NCI-H2107 treated with DMSO at 0.1 percent for 48 hours (cell line): ENCODE results near the gene TET1.
"Not testable (repeated sequence)": the region's sequence is repeated elsewhere in the genome, so short reads cannot be mapped to it uniquely, and the experiment has no call there.

ENCODE experiments used
- DNase-seq: peaks from one replicate; lab custom pipeline; 2025; ENCODE audit not compliant: unreplicated experiment; lab: John Stamatoyannopoulos, UW

Gene TET1

GRCh38 chr10:68606918-68607317 is 46.8 kb downstream of the TET1 start:
- DNase-seq, result no peak

GRCh38 chr10:68610023-68610422 is 49.9 kb downstream of the TET1 start:
- not testable (repeated sequence) for DNase-seq

DNA sequence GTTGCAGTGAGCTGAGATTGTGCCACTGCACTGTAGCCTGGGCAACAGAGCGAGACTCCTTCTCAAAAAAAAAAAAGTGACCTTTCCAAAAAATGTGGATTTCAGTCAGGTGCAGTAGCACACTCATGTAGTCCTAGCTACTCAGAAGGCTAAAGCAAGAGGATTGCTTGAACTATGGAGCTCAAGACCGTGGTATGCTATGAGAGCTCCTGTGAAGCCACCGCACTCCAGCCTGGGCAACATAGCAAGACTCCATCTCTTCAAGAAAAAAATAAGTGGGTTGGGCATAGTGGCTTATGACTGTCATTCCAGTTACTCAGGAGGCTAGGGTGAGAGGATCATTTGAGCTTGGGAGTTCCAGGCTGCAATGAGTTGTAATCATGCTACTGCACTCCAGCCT is 51.1 kb downstream of the TET1 start:
- DNase-seq, result no peak

GRCh38 chr10:68613974-68614373 is 53.8 kb downstream of the TET1 start:
- not testable (repeated sequence) for DNase-seq

DNA sequence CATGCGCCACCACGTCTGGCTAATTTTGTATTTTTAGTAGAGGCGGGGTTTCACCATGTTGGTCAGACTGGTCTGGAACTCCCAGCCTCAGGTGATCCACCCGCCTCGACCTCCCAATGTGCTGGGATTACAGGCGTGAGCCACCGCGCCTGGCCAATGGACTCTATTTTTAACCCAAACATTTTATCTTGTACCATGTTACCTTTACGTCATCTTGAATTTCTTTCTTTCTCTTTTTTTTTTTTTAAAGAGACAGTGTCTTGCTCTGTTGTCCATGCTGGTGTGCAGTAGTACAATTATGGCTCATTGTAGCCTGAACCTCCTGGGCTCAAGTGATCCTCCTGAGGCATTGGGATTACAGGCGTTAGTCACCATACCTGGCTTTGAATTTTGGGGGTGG is 57.6 kb downstream of the TET1 start:
- DNase-seq, result not testable (repeated sequence)

DNA sequence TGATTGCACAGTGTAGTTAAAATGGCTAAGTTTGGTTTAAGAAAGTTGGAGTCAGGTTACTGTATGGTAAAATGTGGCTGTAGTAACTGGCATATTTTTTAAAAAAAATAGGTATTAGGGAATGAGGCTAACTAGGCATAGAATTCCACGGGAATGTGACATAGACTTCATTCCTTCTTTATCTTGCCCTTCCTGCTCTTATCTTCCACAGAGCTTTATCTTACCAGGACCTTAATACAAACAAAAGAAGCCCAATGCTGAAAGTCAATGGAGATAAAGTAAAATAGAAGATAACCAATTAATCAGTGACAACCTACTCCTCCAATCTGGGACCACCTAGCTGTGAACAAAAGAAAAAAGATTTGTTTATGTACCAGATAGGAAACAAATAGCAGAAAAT is 58.1 kb downstream of the TET1 start:
- DNase-seq, result no peak

- no peak for DNase-seq
Measured at GRCh38 chr10:68619595-68619994, 59.5 kb downstream of the TET1 start.

GRCh38 chr10:68625316-68625921 is 65.3 kb downstream of the TET1 start:
- DNase-seq, result no peak

GRCh38 chr10:68628576-68629127 is 68.5 kb downstream of the TET1 start:
- DNase-seq, result peak; percentile 17

GRCh38 chr10:68632271-68632560 is 72.1 kb downstream of the TET1 start:
- DNase-seq, result not testable (repeated sequence)

GRCh38 chr10:68633281-68633680 is 73.1 kb downstream of the TET1 start:
- DNase-seq, result no peak

GRCh38 chr10:68633816-68634466 is 73.8 kb downstream of the TET1 start:
- no peak for DNase-seq

DNA sequence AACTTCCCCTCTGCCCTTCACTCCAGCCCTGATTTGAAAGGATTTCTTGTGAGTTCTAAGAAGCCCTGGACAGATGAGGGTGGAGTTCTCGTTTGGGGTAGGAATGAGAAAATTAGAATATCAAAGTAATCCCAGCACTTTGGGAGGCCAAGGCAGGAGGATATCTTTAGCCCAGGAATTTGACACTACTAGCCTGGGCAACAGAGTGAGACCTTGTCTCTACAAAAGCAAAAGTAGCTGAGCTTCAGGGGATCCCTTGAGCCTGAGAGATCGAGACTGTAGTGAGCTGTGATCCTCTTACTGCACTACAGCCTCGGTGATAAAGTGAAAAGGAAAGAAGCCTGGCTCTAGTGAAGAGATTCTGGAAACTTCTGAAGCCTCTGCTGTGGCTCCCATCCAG is 76.2 kb downstream of the TET1 start:
- DNase-seq, result no peak

GRCh38 chr10:68643550-68643949 is 83.4 kb downstream of the TET1 start:
- not testable (repeated sequence) for DNase-seq

DNA sequence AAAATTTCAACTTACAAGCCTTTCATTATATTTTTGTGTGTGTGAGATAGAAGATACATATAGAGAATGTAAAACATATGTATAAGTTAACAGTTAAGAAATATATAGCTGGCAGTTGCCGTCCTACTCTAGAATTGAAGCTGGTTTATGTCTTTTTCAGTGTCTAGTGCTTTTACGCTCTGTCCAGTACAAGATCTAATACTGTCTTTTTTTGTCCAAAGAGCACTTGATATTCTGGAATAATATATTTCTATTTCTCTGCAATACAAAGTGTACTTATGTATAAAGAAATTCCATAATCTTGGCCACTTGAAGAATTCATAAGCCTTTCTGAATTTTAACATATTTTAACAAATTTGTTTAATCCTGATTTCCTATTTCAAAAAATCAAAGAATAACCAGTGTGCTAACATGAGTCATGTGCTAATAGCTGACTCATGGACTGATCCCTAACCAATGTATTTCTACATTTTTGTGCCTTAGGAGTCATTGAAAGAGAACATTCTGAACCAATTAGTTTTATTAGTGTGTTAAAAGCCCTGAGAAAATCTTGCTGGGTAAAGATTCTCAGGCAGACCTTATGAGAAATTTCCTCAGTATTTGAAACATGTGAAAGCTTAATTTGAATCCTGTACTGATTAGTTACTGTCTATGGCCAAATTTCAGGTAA is 87.7 kb downstream of the TET1 start:
- no peak for DNase-seq

GRCh38 chr10:68655620-68656126 is 95.5 kb downstream of the TET1 start:
- no peak for DNase-seq

DNA sequence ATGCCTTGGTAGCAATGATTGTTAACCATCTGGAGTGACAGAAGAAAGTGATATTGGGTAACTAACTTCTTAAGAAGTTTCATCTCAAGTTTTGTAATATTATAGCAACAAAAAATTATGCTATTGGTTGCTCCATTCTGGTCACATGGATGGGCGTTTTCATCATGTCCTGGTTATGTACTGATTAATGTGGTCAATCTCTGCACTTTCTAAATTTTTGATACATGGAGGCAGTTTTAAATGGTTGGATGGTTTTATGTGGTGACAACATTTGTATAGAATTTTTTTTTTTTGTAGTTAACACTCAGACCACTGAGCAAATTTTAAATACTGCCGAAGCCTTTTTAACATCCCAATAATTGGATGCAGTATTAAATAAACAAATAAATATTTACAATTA is 105.7 kb downstream of the TET1 start:
- no peak for DNase-seq

- no peak for DNase-seq
Measured at GRCh38 chr10:68666280-68666760, 106.2 kb downstream of the TET1 start.

DNA sequence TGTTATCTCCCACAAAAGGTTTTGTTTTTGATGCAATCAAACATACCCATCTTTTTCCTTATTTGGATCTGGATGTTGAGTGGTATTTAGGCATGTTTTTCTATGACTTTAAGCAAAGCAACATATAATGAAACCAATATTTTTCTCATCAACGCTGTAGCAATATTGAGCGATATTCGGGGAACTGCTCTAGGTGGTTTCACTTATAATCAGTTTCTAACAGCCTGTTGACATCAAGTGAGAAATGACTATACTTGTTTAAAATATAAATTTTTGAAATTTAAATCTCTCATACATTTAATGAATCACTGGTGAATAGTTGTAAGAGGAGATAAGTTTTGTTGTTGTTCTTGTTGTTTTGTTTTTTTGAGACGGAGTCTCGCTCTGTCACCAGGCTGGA is 108.1 kb downstream of the TET1 start:
- DNase-seq, result no peak

DNA sequence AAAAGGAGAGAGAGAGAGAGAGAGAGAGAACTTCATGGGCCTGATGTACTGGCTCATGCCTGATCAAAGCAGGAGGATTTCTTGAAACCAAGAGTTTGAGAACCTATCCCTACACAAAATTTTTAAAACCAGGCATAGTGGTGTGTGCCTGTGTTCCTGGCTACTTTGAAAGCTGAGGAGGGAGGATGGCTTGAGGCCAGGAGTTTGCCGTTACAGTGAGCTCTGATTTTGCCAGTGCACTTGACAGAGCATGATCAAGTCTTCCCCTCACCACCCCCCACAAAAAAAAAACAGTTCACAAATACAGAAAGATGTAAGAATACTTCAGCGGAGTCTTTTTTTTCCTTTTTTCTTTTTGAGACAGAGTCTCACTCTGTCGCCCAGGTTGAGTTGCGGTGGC is 108.8 kb downstream of the TET1 start:
- DNase-seq, result no peak

DNA sequence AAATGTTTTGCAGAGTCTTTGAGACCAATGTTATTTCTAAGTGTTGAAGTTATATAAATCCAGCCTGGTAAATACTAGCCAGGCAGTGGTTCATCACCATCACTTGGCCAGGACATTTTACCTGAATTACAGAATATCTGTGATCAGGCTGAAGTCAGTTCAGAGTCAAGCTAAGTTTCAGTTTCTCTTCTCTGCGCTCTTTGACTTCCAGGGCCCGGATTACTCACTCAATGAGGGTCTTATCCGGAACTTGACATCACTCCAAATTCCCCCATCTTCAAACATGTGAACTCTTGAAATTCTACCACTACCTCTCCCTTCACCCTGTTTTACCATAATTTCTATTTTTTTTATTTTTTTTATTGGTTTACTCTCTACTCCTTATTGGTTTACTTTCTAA is 124.3 kb downstream of the TET1 start:
- DNase-seq, result no peak

- DNase-seq, result no peak
Measured at GRCh38 chr10:68696018-68696417, 135.9 kb downstream of the TET1 start.
